WI38 (cell line): ENCODE data around the gene CACNA1I.

Experiments
- H3K4me3 ChIP-seq: 2 replicates; pipeline ENCODE4 v1.5.1; 2011; ENCODE audit warnings: low read depth, mild to moderate bottlenecking, control low read depth, low read length
- CTCF ChIP-seq: IDR thresholded peaks from 2 replicates; pipeline ENCODE4 v1.5.1; 2012; ENCODE audit warnings: low read depth, mild to moderate bottlenecking, control low read depth, low read length

The CACNA1I gene

GRCh38 chr22:39723899-39724351 lies 153.4 kb downstream of the CACNA1I start:
- TF ChIP-seq CTCF = no peak

GRCh38 chr22:39724390-39724789 lies 153.8 kb downstream of the CACNA1I start:
- no peak for TF ChIP-seq CTCF
- no peak overlapping the region for H3K4me3 ChIP-seq

More at GRCh38 chr22:39723899-39724351, 153.4 kb downstream of the CACNA1I start:
- no peak overlapping the region for H3K4me3 ChIP-seq

- H3K4me3 ChIP-seq = no peak overlapping the region
- TF ChIP-seq CTCF = no peak
Observed at GRCh38 chr22:39724857-39725256, 154.3 kb downstream of the CACNA1I start.

- no peak overlapping the region for H3K4me3 ChIP-seq
- TF ChIP-seq CTCF = no peak
Observed at GRCh38 chr22:39725351-39726035, 154.9 kb downstream of the CACNA1I start.

GRCh38 chr22:39727541-39727940 lies 157.0 kb downstream of the CACNA1I start:
- no peak for TF ChIP-seq CTCF
- no peak overlapping the region for H3K4me3 ChIP-seq

- TF ChIP-seq CTCF = no peak
- no peak overlapping the region for H3K4me3 ChIP-seq
Observed at GRCh38 chr22:39728236-39728860, 157.8 kb downstream of the CACNA1I start.
